T1000 (cell line): ENCODE results near the gene LRIG2.
"Not testable (repeated sequence)": the region's sequence is repeated elsewhere in the genome, so short reads cannot be mapped to it uniquely, and the experiment has no call there.

ENCODE experiments used
- DNase-seq: peaks from one replicate; lab custom pipeline; 2025; ENCODE audit warnings: mixed read lengths; lab: John Stamatoyannopoulos, UW

The LRIG2 gene

DNA sequence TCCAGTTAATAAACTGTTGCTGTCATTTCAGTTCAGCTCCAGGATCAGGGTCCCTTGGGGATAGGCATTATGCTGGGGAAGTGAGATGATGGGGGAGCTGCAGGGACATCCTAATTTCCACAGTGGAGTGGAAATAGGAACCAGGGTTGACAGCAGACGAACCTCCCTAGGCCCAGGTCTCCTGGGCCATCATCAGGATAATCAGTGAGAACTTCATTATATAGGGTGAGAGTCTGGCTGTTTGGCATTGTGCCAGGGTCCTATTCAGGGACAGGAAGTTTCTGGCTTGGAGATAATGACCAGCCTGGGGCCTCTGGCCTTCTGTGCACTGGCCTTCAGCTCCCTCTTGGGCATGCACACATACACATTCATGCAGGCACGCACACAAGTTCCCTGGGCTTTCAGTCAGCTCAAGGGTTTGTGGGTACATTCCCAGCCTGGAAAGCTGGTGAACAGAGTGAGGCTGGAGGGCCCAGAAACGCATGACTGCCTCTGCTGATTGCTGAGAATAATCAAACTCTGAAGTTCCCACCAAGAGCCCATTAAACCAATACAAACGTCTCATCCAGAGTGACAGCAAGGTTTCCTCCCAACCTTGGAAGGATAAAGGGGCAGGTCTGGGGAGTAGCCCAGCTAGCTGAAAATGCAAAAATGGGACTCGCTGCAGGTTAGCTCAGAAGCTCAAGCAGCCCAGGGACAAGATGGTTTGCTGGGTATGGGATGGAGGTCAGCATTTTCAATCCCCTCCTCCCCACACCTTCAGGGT lies 13.9 kb upstream of the LRIG2 start:
- DNase-seq, result no peak

DNA sequence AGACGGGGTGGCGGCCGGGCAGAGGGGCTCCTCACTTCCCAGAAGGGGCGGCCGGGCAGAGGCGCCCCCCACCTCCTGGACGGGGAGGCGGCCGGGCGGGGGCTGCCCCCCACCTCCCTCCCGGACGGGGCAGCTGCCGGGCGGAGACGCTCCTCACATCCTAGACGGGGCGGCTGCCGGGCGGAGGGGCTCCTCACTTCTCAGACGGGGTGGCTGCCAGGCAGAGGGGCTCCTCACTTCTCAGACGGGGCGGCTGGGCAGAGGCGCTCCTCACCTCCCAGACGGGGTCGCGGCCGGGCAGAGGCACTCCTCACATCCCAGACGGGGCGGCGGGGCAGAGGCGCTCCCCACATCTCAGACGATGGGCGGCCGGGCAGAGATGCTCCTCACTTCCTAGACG lies 9.5 kb upstream of the LRIG2 start:
- DNase-seq, result not testable (repeated sequence)

DNA sequence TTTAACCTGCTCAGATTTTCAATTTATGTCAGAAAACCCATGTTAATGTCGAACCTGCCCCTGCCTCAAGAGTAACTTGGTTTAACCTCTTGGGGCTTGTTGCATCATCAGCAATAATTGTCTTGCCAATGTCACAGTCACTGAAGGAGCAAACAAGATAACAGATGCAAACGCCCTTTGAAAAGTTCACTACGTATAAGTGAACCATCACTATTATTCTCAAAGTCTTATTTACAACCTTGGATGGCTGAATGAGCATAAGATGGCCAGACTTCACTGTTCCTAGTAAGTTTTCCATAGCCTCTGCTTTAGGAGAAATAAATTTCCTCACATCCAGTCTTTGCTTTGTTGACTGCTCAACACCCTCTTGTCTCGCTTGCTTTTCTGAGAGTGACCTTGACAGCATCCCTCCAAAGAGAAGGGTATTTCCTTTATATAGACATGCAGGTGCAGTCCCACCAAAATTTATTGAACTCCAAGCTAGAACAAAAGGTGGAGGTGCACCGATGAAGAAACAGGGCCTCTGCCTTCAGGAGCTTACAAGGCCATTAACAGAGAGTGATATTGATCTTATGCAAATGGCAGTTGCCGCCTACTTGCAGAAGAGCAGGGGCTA lies 749 bp upstream of the LRIG2 start:
- no peak for DNase-seq

DNA sequence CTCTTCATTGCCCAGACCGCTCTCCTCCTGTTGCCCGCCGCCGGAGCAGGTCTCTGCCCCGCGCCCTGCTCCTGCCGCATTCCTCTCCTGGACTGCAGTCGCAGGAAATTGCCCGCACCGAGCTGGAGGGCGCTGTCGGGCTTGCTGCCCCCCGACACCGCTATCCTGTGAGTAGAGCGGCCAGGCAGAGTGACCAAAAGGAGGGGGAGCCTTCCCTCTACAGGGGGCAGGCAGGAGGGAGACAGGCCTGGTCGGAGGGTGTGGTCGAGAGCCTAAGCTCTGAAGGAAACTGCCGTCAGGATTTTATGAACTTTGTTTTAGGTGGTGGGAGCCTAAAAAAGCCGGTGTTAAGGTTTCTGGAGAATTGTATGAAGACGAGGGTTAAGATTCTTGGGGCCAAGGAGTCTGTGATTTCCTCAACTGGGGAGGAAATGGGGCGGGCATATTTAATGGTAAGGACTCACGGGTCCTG lies 517 bp downstream of the LRIG2 start:
- no peak for DNase-seq

DNA sequence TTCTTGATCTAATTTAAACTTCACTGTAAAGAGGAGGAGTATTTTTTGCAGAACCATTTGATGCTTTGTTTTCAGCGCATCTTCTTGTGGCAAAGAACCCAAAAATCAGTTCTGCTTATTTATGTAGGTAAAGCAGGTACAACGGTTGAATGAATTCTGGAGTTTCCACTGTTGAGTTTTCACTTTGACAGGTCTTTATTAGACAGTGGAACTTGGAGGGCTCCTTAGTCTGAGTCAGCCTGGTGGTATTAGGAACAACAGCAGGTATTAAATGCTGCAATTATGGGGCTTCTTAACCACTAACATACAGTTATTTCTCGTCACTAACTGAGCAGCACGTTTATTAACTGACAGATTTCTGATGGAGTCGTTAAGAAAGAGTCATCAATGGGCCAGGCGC lies 1.2 kb downstream of the LRIG2 start:
- DNase-seq, result no peak

DNA sequence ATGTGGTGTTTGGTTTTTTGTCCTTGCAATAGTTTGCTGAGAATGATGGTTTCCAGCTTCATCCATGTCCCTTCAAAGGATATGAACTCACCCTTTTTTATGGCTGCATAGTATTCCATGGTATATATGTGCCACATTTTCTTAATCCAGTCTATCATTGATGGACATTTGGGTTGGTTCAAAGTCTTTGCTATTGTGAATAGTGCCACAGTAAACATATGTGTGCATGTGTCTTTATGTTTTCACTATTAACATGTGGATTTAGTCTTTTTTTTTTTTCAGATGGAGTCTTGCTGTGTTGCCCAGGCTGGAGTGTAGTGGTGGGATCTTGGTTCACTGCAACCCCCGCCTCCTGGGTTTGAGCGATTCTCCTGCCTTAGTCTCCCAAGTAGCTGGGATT lies 5.0 kb downstream of the LRIG2 start:
- DNase-seq, result not testable (repeated sequence)

DNA sequence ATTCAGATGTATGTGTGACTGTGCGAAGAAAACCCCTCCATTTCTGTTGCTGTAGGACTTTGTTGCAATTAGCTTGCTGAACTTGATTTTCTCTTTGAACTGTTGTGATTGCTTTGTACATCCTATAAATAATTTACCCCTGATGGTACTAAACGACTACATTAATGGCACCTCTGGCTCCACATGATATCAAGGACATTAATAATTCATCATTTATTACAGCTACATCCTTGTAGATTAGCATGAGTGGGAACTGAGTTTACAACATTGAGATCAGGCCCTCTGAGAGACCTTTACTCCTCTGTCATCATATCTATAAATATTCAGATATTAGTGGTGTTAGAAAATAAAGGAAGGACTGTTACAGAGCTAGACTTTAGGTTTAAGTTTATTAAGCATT lies 13.5 kb downstream of the LRIG2 start:
- no peak for DNase-seq

DNA sequence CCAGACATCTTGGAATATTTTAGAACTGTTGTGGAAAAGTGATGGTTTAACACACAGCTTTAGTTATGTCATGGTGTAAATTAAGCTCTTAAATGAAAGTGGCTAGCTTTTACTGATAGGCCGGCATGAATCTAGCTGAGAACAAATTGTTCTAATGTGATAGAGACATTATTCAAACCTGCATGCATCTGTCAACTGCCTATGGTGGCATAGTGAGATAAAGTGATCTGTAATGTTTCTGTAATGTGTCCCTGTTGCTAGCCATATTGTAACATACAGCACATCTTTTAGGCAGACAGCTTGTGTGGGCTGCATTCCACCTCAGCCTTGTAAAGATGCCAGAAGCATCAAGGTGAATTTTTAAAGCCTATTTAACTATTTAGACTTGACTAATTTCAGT lies 16.0 kb downstream of the LRIG2 start:
- no peak for DNase-seq

DNA sequence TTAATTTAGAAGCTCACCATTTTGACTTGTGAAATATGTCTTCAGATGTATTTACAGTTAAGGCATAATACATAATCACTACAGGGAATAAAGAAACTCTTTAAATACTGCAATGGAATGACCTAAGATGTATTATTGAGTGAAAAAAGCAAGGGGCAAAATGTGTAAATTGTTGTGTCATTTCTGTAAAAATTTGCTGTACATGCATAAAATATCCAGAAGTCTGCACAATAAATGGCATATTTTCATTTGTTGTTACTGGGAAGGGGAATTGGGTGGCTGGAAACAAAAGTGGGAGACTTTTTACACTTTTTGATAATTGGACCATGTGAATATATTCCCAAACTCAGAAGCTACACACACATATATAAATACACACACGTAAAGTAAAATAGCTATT lies 17.1 kb downstream of the LRIG2 start:
- no peak for DNase-seq

DNA sequence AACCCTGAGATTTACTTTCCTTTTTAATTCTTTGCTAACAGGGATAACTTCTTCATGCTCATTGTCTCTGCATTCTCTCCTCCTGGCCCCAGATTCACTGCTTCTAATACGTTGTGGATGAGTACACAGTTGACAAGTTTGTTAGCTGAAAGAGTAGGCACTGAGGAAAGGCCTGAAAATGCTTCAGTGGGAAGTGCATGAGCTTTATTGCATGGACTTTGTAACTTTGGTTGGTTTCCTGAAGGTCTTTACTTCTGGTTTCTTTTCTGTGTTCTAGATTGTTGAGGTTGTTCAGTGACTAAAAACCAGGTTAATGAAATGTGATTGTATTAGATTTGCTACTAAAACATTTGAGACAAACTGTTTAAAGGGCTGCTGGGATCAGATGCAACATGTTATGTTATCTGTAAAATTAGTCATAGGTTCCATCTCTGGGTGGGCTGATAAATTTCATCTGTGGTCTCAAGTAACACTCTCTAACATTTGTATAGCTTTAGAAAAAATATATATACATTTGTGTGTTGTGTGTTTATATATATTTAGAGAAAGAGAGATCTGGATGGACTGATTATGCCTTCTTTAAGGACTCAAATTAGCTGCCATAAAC lies 19.1 kb downstream of the LRIG2 start:
- no peak for DNase-seq

DNA sequence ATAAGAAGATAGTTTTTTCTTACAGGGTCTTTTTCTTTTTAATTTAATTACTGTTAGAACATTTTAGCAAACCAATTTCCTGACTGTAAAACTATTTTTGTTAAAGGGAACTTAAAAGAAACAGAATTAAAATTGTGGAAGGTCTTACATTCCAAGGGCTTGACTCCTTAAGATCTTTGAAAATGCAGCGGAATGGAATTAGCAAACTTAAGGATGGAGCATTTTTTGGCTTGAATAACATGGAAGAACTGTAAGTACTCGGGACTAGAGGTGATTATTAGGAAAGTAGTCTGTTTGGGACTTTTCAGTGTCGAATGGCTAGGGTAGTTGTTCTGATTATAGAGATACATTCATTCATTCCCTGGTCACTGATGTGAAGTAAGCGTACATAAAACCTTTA lies 21.5 kb downstream of the LRIG2 start:
- DNase-seq, result no peak

DNA sequence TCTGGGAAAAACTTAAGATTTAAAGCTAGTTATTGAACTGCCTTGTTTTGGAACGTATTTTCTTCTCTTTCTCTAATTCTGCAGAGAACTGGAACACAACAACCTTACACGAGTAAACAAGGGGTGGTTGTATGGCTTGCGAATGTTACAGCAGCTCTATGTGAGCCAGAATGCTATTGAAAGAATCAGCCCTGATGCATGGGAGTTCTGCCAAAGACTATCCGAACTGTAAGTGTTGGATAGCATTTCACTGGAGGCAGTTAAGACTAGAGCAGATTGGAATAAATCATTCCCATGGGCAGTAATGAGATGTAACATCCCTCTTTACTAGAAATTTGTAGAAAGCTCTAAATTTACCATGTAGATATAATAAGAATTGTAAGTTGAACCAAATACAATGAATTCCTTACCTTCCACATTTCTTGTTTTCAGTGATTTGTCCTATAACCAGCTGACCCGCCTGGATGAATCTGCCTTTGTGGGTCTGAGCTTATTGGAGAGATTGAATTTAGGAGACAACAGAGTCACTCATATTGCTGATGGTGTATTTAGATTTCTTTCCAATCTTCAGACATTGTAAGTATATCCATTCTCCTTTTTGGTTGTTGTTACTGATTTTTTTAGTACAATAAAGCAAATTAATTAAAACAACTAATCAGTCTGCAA lies 22.9 kb downstream of the LRIG2 start:
- DNase-seq, result no peak

DNA sequence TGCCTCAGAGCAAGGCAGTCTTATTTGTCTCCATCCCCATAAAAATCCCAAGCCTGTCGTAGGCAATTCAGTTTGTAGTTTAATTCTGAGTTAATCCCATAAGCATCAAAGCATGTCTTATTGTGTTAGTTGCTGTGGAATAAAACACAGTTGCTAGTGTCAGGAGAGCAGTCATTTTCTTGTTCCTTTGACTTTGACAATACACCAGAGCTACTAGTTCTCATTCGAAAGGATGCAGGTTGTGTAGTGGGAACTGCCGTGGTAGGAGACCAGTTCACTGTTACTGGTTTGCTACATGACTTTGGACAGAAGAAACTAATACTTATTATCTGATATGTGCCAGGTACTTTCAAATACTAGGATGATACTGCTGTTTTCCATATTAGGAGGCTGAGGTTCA lies 23.5 kb downstream of the LRIG2 start:
- DNase-seq, result no peak

DNA sequence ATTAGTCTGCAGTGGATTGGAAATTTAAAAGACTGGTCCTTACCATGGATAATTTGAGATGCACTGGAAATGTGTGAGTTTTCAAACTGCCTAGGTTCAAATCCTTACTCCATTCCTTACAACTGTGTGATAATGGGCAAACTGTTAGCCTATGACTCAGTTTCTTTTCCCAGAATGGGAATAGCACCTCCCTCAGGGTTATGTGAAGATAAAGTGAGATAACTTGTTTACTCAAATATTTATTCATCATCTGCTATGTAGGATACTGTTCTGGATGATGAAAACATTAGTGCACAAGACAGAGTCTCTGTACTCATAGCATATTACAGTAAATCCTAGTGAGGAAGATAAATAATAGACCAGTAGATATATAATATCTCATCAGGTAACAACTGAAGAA lies 28.6 kb downstream of the LRIG2 start:
- no peak for DNase-seq

DNA sequence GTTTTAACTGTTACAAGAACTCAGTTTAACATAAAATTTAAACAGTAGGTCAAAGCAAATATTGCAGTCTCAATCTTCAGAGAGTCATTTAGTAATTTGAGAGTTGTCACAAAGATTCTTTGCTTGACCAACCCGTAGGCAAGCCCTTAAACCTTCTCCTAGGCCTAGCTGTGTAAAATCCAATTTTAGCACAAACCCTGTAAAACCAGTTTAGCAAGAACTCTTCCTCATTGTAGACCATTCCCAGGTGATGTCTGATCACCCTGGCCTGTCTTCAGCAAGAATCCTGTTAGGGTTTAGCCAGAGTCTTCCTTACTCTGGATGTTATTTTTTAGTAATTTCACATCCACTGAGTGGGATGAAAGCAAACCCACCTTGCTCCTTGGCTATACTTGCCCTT lies 30.1 kb downstream of the LRIG2 start:
- no peak for DNase-seq

DNA sequence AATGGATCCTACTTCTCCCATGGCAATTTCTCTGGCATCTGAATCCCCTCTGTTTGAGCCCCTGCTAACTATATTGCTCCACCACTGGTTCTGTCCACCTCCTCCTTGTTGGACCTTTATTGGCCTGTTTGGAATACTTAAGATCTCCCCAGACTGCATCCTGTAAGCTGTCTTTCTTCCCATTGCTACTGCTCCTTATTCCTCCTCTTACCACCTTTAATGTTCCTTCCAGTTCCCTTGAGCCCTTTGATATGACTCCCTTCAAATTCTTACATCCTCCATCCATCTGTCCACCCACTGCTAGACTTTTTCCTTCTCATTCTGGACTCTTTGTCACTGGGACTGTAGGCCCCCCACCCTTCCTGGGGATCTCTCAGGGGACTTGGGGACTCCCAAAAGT lies 31.0 kb downstream of the LRIG2 start:
- no peak for DNase-seq

DNA sequence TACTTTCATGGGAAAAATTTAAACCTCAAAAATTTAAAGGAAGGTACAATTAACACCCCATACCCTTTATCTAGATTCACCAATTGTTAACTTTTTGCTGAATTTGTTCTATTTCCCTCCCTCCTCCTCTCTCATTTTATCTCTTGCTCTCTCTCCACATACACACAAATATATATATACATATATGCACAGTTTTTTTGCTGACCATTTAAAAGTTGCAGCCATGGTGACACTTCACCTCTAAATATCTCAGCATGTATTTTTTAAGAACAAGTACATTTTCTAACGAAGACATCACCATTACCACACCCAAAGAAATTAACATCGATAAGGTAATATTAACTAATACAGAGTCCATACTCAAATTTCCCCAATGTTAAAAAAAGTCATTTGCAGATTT lies 33.9 kb downstream of the LRIG2 start:
- no peak for DNase-seq

DNA sequence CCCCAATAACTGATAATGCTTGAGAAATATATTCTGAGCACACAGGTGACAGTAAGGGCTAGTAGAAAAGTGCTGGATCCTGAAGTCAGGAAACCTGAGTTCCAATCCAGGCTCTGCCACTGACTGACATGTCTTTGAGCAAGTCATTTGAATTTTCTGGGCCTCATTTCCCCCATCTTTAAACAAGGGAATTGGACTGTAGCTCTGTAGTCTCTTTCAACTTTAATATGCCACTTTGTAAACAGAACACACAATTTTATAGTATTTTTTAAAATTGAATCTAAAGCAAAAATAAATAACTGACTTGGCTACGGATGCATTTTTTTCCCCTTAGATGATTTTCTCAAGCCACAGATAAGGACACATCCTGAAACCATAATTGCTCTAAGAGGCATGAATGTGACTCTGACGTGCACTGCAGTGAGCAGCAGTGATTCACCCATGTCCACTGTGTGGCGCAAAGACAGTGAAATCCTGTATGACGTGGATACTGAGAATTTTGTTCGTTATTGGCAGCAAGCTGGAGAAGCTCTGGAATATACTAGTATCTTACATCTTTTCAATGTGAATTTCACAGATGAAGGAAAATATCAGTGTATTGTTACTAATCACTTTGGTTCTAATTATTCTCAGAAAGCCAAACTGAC lies 37.0 kb downstream of the LRIG2 start:
- no peak for DNase-seq

DNA sequence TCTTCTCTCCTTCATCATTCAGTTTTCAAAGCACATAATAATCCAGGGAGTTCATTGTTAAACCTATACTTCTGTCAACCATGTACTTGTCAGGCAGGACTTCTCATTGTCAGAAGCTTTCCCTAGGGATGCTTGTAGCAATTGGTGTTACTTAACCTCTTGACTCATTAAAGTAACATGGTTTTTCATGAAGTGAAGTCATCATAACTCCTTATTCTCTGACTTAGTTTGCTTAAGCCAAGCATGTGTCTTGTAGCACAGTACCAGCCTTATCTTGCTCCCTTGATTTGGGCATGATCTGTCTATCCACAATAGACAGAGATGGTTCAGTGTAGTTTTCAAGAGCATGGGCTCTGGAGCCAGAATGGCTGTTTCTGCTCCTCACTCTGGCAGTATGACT lies 45.3 kb downstream of the LRIG2 start:
- no peak for DNase-seq

DNA sequence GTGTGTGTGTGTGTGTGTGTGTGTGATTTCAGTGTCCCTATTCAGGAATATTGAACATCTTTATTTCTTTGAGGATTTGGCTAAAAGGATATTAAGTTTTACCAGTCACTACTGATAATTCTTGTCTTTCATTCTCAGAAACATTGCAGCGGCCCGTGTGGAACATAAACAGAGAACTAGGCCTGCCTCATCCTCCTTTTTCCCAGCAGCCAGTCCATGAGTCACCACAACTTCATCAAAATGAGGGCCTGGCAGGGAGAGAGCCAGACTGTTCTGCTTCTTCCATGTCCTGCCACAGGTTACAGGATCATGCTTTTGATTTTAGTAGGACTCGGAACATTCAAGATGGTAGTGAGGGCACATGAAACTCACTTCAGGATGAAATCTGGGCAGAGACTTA lies 50.7 kb downstream of the LRIG2 start:
- DNase-seq, result no peak

DNA sequence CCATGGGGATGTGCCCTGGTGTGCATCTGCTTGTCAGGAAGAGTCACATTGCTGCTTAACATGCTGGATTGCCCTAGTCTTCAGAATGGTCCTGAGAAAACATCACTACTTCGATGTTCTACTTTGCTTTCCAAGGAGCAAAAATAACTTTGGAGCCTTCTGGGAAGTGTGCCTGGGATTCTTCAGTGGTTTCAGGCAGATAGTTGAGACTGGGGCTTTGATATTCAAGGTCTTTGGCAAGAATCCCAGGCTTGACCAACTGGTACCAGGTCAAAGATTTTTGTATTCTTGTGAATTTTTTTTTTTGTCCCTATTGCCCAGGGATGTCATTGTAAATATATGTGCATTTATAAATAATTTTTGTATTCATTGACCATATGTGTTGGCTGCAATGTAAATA lies 51.4 kb downstream of the LRIG2 start:
- no peak for DNase-seq

DNA sequence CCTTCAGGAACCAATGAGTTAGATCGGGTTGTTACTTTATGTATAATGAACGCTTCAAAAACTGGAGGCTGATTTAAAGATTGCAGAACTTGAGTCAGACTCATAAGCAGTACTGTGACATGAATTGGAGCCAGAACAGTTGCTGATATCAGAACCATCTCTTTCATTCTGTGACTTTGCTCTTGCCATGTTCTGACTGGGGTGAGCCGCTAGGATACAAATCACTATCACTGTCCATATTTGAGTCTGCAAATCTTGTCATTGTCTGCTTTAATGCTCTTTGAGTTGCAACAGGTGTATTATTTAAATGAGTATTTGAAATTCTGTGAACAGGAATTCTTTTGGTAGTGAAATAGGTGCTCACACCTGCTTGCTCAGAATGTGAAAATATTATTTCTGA lies 52.5 kb downstream of the LRIG2 start:
- no peak for DNase-seq
